Activated CD8-positive, alpha-beta memory T cell treated with anti-CD3 and anti-CD28 coated beads, Interleukin-2, amount 50 U/mL, for 24 hours (primary cell): ENCODE data around the gene HSPB6.
"Not testable (repeated sequence)": the region's sequence is repeated elsewhere in the genome, so short reads cannot be mapped to it uniquely, and the experiment has no call there.

ENCODE experiments used
- DNase-seq: peaks from one replicate; pipeline ENCODE4 v3.0.0-alpha.2; 2020; ENCODE audit errors: extremely low read depth

The HSPB6 gene

GRCh38 chr19:35731779-35732405 is 24.9 kb downstream of the HSPB6 start:
- no peak for DNase-seq

- no peak for DNase-seq
Observed at GRCh38 chr19:35731353-35731752, 25.5 kb downstream of the HSPB6 start.

- no peak for DNase-seq
Observed at GRCh38 chr19:35730326-35730725, 26.5 kb downstream of the HSPB6 start.

- no peak for DNase-seq
Observed at GRCh38 chr19:35729763-35730162, 27.1 kb downstream of the HSPB6 start.

- no peak for DNase-seq
Observed at GRCh38 chr19:35729021-35729420, 27.8 kb downstream of the HSPB6 start.

- DNase-seq = no peak
Observed at GRCh38 chr19:35727956-35728706, 28.7 kb downstream of the HSPB6 start.

- DNase-seq = no peak
Observed at GRCh38 chr19:35727053-35727955, 29.5 kb downstream of the HSPB6 start.

GRCh38 chr19:35725216-35725861 is 31.5 kb downstream of the HSPB6 start:
- DNase-seq = no peak

GRCh38 chr19:35724560-35724959 is 32.3 kb downstream of the HSPB6 start:
- DNase-seq = no peak

- DNase-seq = not testable (repeated sequence)
Observed at GRCh38 chr19:35724132-35724531, 32.7 kb downstream of the HSPB6 start.

- no peak for DNase-seq
Observed at GRCh38 chr19:35723671-35724070, 33.2 kb downstream of the HSPB6 start.

- DNase-seq = no peak
Observed at GRCh38 chr19:35722897-35723296, 33.9 kb downstream of the HSPB6 start.

- DNase-seq = no peak
Observed at GRCh38 chr19:35722461-35722860, 34.4 kb downstream of the HSPB6 start.

GRCh38 chr19:35721374-35721773 is 35.5 kb downstream of the HSPB6 start:
- DNase-seq = no peak

- DNase-seq = no peak
Observed at GRCh38 chr19:35720648-35721047, 36.2 kb downstream of the HSPB6 start.

GRCh38 chr19:35720163-35720524 is 36.7 kb downstream of the HSPB6 start:
- no peak for DNase-seq

- DNase-seq = no peak
Observed at GRCh38 chr19:35719402-35720162, 37.2 kb downstream of the HSPB6 start.

- DNase-seq = no peak
Observed at GRCh38 chr19:35718345-35719041, 38.3 kb downstream of the HSPB6 start.

- DNase-seq = no peak
Observed at GRCh38 chr19:35717665-35718344, 39.0 kb downstream of the HSPB6 start, which contains the start of gene KMT2B. Gene KMT2B (plus strand): TSS chr19:35718003. CDS start chr19:35718019, 16 bp downstream.
